HCT116 (cell line): ENCODE data around the gene MYBL2. TPM values are rescaled to one million over a fixed set of nuclear protein-coding genes. Genes with fewer than 3 reads are reported as not detected.

Source experiments
- ATAC-seq: fragments of 200-7000 bp; cut with Tn5 transposase; 2 replicates; pipeline ENCODE4 v1.9.1; 2020; ENCODE audit warnings: mild to moderate bottlenecking, moderate library complexity
- BruUV-seq: library from RNA; stranded (reverse); fragments of 400-500 nt; replicated peaks from 2 replicates; lab custom pipeline; 2021; lab: Mats Ljungman, UMichigan
- CTCF ChIA-PET: fragments of 300-600 bp; sonication (Branson Sonifier 250); formaldehyde crosslinking; loops from one replicate; lab custom pipeline; 2021; ENCODE audit warnings: antibody characterized with exemption; lab: Charles Lee
- POLR2A ChIA-PET: fragments of 300-600, 350-600 bp; sonication (Branson Sonifier 250); formaldehyde crosslinking; loops from one replicate; lab custom pipeline; 2021; ENCODE audit warnings: antibody characterized with exemption; lab: Charles Lee
- RAD21 ChIA-PET, 2 experiments: fragments of 300-600 bp; sonication (Branson Sonifier 250); formaldehyde crosslinking; loops; one replicate each; lab custom pipeline; 2023; ENCODE audit warnings: low total read pairs in 2 of 2; ENCODE audit not compliant: uncharacterized antibody in 2 of 2, unreplicated experiment in 2 of 2, low non-redundant PET in 1 of 2; lab: Charles Lee
- DNase-seq: peaks from one replicate; pipeline ENCODE4 v3.0.0-alpha.2; 2010; ENCODE audit warnings: low read depth, low spot score
- H2AFZ ChIP-seq: fragments of 200-600 bp; shearing (Covaris generic), sonication (generic); 2 replicates; pipeline ENCODE4 v1.6.1; 2017; ENCODE audit warnings: low read depth, mixed run types, mixed read lengths, antibody characterized with exemption, low read length; ENCODE audit not compliant: poor library complexity, severe bottlenecking
- H3K27ac ChIP-seq: 2 replicates; pipeline ENCODE4 v1.5.1; 2012; ENCODE audit warnings: low read depth, low read length
- H3K27me3 ChIP-seq: fragments of 200-600 bp; sonication (generic); 2 replicates; pipeline ENCODE4 v1.6.1; 2016; ENCODE audit warnings: mixed run types, low read length, mixed read lengths; ENCODE audit not compliant: insufficient read depth
- H3K36me3 ChIP-seq, 2 experiments: fragments of 200-500 bp in 1 of 2; fragments of 200-600 bp in 1 of 2; sonication (Bioruptor generic) in 1 of 2; sonication (generic) in 1 of 2; 2 replicates each; pipeline versions ENCODE4 v1.5.1 to v1.6.1; 2014 to 2016; ENCODE audit warnings: low read length in 2 of 2, inconsistent platforms in 1 of 2, mixed read lengths in 1 of 2, mixed run types in 1 of 2; ENCODE audit not compliant: insufficient read depth in 2 of 2, control insufficient read depth in 1 of 2
- H3K4me1 ChIP-seq, 2 experiments: fragments of 200-600 bp in 1 of 2; sonication (generic) in 1 of 2; 2 replicates each; pipeline versions ENCODE4 v1.5.1 to v1.6.1; 2012 to 2017; ENCODE audit warnings: low read length in 2 of 2, inconsistent platforms in 1 of 2, mild to moderate bottlenecking in 1 of 2, mixed read lengths in 1 of 2, mixed run types in 1 of 2, moderate library complexity in 1 of 2; ENCODE audit not compliant: insufficient read depth in 2 of 2, control insufficient read depth in 1 of 2
- H3K4me2 ChIP-seq: fragments of 200-600 bp; sonication (generic); 2 replicates; pipeline ENCODE4 v1.6.1; 2017; ENCODE audit warnings: mixed run types, low read length, mixed read lengths
- H3K4me3 ChIP-seq, 2 experiments: fragments of 200-600 bp in 1 of 2; sonication (generic) in 1 of 2; replicated peaks in 1 of 2; 2 replicates each; pipeline ENCODE4 v1.5.1; 2011 to 2016; ENCODE audit warnings: low read length in 2 of 2, control low read depth in 1 of 2, low read depth in 1 of 2, mild to moderate bottlenecking in 1 of 2, mixed read lengths in 1 of 2, mixed run types in 1 of 2
- H3K79me2 ChIP-seq: fragments of 200-600 bp; sonication (generic); 2 replicates; pipeline ENCODE4 v1.6.1; 2017; ENCODE audit warnings: mild to moderate bottlenecking, mixed run types, low read length, moderate library complexity, mixed read lengths; ENCODE audit not compliant: insufficient read depth
- H3K9ac ChIP-seq: fragments of 200-600 bp; sonication (generic); 2 replicates; pipeline ENCODE4 v1.6.1; 2016; ENCODE audit warnings: low read length, mixed read lengths
- H3K9me2 ChIP-seq: fragments of 200-600 bp; sonication (generic), shearing (Covaris generic); 2 replicates; pipeline ENCODE4 v1.6.1; 2017; ENCODE audit warnings: mixed run types, mild to moderate bottlenecking, moderate library complexity; ENCODE audit not compliant: insufficient read depth
- H3K9me3 ChIP-seq, 2 experiments: fragments of 200-500 bp in 1 of 2; fragments of 200-600 bp in 1 of 2; sonication (Bioruptor generic) in 1 of 2; sonication (generic) in 1 of 2; 2 replicates each; pipeline ENCODE4 v1.6.1; 2014 to 2017; ENCODE audit warnings: low read length in 2 of 2, mixed read lengths in 2 of 2, inconsistent platforms in 1 of 2, low read depth in 1 of 2, mild to moderate bottlenecking in 1 of 2, mixed run types in 1 of 2, moderate library complexity in 1 of 2; ENCODE audit not compliant: control insufficient read depth in 1 of 2, insufficient read depth in 1 of 2
- H4K20me1 ChIP-seq: fragments of 200-600 bp; sonication (generic), shearing (Covaris generic); 2 replicates; pipeline ENCODE4 v1.6.1; 2017; ENCODE audit warnings: mixed run types, mild to moderate bottlenecking, moderate library complexity; ENCODE audit not compliant: insufficient read depth
- CBX3 ChIP-seq: IDR thresholded peaks from 2 replicates; pipeline ENCODE4 v1.6.1; 2012; ENCODE audit warnings: low read depth
- EZH2phosphoT487 ChIP-seq: fragments of 200-600 bp; IDR thresholded peaks from 2 replicates; pipeline ENCODE4 v1.6.1; 2018; ENCODE audit warnings: antibody characterized with exemption, borderline replicate concordance
- FOSL1 ChIP-seq: IDR thresholded peaks from 2 replicates; pipeline ENCODE4 v1.6.1; 2012; ENCODE audit warnings: low read depth
- SIN3A ChIP-seq: IDR thresholded peaks from 2 replicates; pipeline ENCODE4 v1.6.1; 2012; ENCODE audit warnings: low read depth
- SP1 ChIP-seq: IDR thresholded peaks from 2 replicates; pipeline ENCODE4 v1.6.1; 2012; ENCODE audit warnings: low read depth
- SRF ChIP-seq: IDR thresholded peaks from 2 replicates; pipeline ENCODE4 v1.6.1; 2012; ENCODE audit warnings: low read depth
- TCF7L2 ChIP-seq: IDR thresholded peaks from 2 replicates; pipeline ENCODE4 v1.7.0; 2011; ENCODE audit warnings: borderline replicate concordance, inconsistent platforms; ENCODE audit not compliant: insufficient read depth, insufficient read length; ENCODE audit errors: extremely low read depth
- YY1 ChIP-seq: IDR thresholded peaks from 2 replicates; pipeline ENCODE4 v1.6.1; 2011; ENCODE audit warnings: low read length, low read depth, moderate library complexity, mild to moderate bottlenecking; ENCODE audit not compliant: insufficient replicate concordance; ENCODE audit errors: extremely low read depth
- intact Hi-C: fragments of 100-400 bp; cut with micrococcal nuclease; formaldehyde crosslinking; loops from 2 replicates; pipeline ENCODE4 v1.10.0; 2022
- total RNA-seq: library from RNA; stranded (reverse); gene quantifications from one replicate; pipeline ENCODE4 v1.2.1, GENCODE V29; 2021; ENCODE audit not compliant: unreplicated experiment
- TF ChIP-seq, protein P1 (sequence below): IDR thresholded peaks from 2 replicates; pipeline ENCODE4 v1.6.1; 2012; ENCODE audit warnings: low read depth
- TF ChIP-seq, protein P2 (sequence below): IDR thresholded peaks from 2 replicates; pipeline ENCODE4 v1.6.1; 2012
- TF ChIP-seq, protein P3 (sequence below): IDR thresholded peaks from 2 replicates; pipeline ENCODE4 v1.6.1; 2012

Gene MYBL2
- total RNA-seq, 1 experiment from 2014 or later = 92.1 TPM

- BruUV-seq = no TSS peak
- no peaks in the 10 kb centered on the region for H3K9me3 ChIP-seq
- no peak overlapping the region for H3K27ac ChIP-seq
- no peak for ATAC-seq
- RAD21 ChIA-PET = no interaction called here
- no peaks in the 10 kb centered on the region for H3K4me1 ChIP-seq
- no peak for DNase-seq
- H3K79me2 ChIP-seq = peaks cover 57% of the 10 kb centered on the region
- H3K4me3 ChIP-seq = no peak overlapping the region
- H3K27me3 ChIP-seq = no peaks in the 10 kb centered on the region
- POLR2A ChIA-PET = no interaction called here
- no peak overlapping the region for H3K9ac ChIP-seq
- TF ChIP-seq, protein P1, sequence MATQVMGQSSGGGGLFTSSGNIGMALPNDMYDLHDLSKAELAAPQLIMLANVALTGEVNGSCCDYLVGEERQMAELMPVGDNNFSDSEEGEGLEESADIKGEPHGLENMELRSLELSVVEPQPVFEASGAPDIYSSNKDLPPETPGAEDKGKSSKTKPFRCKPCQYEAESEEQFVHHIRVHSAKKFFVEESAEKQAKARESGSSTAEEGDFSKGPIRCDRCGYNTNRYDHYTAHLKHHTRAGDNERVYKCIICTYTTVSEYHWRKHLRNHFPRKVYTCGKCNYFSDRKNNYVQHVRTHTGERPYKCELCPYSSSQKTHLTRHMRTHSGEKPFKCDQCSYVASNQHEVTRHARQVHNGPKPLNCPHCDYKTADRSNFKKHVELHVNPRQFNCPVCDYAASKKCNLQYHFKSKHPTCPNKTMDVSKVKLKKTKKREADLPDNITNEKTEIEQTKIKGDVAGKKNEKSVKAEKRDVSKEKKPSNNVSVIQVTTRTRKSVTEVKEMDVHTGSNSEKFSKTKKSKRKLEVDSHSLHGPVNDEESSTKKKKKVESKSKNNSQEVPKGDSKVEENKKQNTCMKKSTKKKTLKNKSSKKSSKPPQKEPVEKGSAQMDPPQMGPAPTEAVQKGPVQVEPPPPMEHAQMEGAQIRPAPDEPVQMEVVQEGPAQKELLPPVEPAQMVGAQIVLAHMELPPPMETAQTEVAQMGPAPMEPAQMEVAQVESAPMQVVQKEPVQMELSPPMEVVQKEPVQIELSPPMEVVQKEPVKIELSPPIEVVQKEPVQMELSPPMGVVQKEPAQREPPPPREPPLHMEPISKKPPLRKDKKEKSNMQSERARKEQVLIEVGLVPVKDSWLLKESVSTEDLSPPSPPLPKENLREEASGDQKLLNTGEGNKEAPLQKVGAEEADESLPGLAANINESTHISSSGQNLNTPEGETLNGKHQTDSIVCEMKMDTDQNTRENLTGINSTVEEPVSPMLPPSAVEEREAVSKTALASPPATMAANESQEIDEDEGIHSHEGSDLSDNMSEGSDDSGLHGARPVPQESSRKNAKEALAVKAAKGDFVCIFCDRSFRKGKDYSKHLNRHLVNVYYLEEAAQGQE = no peak
- TF ChIP-seq EZH2phosphoT487 = no peak
- TF ChIP-seq, protein P2, sequence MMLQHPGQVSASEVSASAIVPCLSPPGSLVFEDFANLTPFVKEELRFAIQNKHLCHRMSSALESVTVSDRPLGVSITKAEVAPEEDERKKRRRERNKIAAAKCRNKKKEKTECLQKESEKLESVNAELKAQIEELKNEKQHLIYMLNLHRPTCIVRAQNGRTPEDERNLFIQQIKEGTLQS = no peak
- TF ChIP-seq CBX3 = no peak
- no peak for TF ChIP-seq SRF
- TF ChIP-seq SP1 = no peak
- TF ChIP-seq YY1 = no peak
- no peak for TF ChIP-seq TCF7L2
- TF ChIP-seq, protein P3, sequence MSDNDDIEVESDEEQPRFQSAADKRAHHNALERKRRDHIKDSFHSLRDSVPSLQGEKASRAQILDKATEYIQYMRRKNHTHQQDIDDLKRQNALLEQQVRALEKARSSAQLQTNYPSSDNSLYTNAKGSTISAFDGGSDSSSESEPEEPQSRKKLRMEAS = no peak
- TF ChIP-seq FOSL1 = no peak
- no peak for TF ChIP-seq SIN3A
- no peak overlapping the region for H2AFZ ChIP-seq
- H3K4me2 ChIP-seq = no peak overlapping the region
- CTCF ChIA-PET = interaction anchor here (0.6 kb wide), 1 partner anchor 235 kb away, joined by 3 read pairs; no protein-coding TSS in a partner anchor
- no peaks in the 10 kb centered on the region for H3K9me2 ChIP-seq
- H3K36me3 ChIP-seq = peaks cover 10 to 25% of the 10 kb centered on the region in 2 experiments; a peak in 3 of 4 replicates
- H4K20me1 ChIP-seq = peaks cover 5% of the 10 kb centered on the region; the same call in 1 of the 2 replicates
- intact Hi-C loops = no loop called here
Observed at GRCh38 chr20:43680981-43681380, 14.1 kb downstream of the MYBL2 start.
